Measurements from ENCODE around the gene AICDA.

The AICDA gene

DNA sequence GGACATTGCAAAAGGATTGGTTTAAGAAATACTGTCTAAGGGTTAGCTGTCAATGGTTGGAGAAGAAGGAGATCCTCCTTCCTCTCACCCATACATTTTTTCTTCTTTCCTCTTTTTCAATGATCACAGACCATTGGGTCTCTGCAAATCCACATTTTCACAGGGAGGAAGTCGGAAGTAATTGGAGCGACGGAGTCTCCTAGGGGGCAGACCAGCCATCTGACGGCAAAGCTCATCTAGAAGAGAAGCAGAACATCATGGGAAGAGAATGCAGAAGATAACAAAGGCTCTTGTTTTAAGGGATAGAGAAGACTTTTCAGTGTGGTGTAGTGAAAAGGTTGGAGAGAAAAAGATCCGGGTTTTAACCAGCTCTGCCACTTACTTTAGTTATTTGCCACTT, 35.3 kb upstream of the AICDA start:
- TF ChIP-seq, protein P1, sequence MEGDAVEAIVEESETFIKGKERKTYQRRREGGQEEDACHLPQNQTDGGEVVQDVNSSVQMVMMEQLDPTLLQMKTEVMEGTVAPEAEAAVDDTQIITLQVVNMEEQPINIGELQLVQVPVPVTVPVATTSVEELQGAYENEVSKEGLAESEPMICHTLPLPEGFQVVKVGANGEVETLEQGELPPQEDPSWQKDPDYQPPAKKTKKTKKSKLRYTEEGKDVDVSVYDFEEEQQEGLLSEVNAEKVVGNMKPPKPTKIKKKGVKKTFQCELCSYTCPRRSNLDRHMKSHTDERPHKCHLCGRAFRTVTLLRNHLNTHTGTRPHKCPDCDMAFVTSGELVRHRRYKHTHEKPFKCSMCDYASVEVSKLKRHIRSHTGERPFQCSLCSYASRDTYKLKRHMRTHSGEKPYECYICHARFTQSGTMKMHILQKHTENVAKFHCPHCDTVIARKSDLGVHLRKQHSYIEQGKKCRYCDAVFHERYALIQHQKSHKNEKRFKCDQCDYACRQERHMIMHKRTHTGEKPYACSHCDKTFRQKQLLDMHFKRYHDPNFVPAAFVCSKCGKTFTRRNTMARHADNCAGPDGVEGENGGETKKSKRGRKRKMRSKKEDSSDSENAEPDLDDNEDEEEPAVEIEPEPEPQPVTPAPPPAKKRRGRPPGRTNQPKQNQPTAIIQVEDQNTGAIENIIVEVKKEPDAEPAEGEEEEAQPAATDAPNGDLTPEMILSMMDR (IDR thresholded peaks at IDR 0.05; ENCODE audit: insufficient read depth, low read length, missing control alignments), result no peak
- DNase-seq (ENCODE audit: low read depth, low spot score), result no peak
- ChIA-PET CTCF (interaction anchor here (1.0 to 1.4 kb wide), 5 partner anchors 9 to 402 kb away, joined by 3 to 10 read pairs (median 4); no protein-coding TSS in a partner anchor), POLR2A (interaction anchor here (0.7 kb wide), 1 partner anchor 199 kb away, joined by 3 read pairs; no protein-coding TSS in a partner anchor)
- no peak overlapping the region for H3K4me3 ChIP-seq (ENCODE audit: low read depth, low read length)

DNA sequence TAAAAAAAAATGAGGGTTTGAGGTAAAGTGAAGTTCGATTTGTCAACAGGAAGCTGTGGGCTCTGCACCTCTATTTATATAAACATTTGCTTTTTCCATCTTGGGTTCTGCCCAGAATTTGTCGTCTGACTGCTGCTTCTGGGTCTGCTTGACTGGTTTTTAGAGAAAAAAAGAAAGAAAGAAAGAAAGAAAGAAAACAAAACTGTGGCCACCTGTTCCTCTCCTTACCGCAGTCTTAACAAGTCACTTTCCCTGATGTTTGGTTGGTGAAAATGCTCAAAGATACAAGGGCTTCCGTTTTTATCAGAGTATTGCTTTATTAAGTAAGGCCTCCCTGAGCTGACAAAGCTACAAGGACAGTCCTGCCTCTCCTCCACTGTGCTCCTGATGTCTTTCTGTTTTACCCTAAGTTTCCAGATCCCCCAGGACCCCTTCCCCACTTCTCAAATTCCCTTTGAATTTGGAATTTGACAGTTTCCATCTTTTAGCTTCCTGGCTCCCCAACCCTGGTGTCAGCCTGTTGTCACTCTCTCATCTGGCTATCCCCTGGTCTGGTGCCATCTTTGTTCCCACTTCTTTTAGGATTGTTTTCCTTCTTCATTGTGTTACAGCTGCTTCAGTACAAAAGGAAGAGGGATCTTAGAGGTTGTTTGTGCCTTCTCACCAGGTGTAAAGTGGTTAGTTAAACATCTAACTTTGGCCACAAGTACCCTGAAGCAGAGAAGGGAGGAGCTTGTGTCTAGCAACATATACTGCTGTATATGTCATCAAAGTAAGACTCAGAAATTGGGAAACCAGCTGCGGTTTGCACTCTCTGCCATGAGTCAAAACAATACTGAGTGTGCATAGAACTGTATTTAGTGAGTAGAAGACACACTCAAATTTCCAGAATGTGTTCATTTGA, 31.9 kb upstream of the AICDA start:
- TF ChIP-seq, protein P1 (IDR thresholded peaks at IDR 0.05; ENCODE audit: insufficient read depth, low read length, missing control alignments), result no peak
- ChIA-PET CTCF (interaction anchor here (1.0 kb wide), 2 partner anchors 13 to 246 kb away, joined by 3 to 4 read pairs; no protein-coding TSS in a partner anchor), POLR2A (interaction anchor here (1.4 kb wide), 1 partner anchor 13 kb away, joined by 4 read pairs; no protein-coding TSS in a partner anchor)
- H3K4me3 ChIP-seq (ENCODE audit: low read depth, low read length), result no peak overlapping the region
- DNase-seq (ENCODE audit: low read depth, low spot score), result no peak

DNA sequence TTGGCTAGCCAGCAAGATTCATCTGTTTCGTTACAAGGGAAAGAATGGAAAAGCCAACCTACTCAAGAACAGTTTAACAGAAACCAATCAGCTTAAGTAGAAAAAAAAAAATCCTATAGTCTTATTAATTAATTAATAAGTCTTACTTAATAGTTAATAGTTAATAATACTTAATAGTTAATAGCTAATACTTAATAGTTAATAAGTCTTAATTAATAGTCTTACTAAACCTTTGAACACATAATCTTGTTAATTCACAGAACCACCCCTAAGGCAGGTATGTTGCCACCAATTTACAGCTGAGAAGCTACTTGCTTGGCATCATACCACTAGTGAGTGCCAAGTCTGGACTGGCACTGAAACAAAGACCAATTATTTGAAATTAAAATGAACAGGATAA, 30.1 kb upstream of the AICDA start:
- POLR2A ChIA-PET, result no interaction called here
- TF ChIP-seq, protein P1 (IDR thresholded peaks at IDR 0.05; ENCODE audit: insufficient read depth, low read length, missing control alignments), result no peak
- DNase-seq (ENCODE audit: low read depth, low spot score), result no peak
- CTCF ChIA-PET, result interaction anchor here (0.6 kb wide), 1 partner anchor 133 kb away, joined by 3 read pairs; no protein-coding TSS in a partner anchor
- H3K4me3 ChIP-seq (ENCODE audit: low read depth, low read length), result no peak overlapping the region

DNA sequence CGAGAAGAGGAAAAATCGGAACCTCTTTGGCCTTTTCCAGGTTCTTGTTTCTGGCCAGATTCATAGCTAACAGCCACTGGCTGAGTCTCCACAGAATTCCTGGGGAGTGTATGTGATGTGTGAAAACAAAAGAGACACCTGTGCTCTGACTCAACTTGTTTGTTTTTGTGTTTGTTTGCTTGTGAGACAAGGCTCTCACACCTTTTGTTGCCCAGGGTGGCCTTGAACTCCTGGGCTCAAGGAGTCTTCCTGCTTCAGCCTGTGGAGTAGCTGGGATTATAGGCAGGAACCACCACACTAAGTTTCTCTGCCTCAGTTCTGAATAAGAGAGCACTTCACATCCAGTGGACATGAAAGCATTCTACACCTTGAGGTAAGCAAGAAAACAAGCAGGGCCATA, 27.3 kb upstream of the AICDA start:
- CTCF ChIA-PET, result no interaction called here
- POLR2A ChIA-PET, result no interaction called here
- TF ChIP-seq, protein P1 (IDR thresholded peaks at IDR 0.05; ENCODE audit: insufficient read depth, low read length, missing control alignments), result no peak
- H3K4me3 ChIP-seq (ENCODE audit: low read depth, low read length), result no peak overlapping the region
- no peak for DNase-seq (ENCODE audit: low read depth, low spot score)

DNA sequence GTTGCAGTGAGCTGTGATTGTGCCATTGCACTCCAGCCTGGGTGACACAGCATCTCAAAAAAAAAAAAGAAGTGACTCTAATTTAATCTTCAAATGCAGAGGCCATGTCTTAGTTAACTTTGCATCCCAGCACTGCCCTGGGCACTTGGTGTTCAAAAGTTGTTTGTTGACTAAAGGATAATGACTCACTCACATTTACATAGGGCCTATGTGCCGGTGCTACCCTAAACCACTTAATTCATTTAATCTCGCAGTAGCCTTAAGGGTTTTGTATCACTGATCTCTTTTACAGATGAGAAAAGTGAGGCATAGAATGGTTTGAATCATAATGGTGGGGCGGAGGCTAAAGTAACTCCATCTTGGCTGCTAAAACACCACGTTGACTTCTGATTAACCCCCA, 26.3 kb upstream of the AICDA start:
- TF ChIP-seq, protein P1 (IDR thresholded peaks at IDR 0.05; ENCODE audit: insufficient read depth, low read length, missing control alignments), result no peak
- no peak for DNase-seq (ENCODE audit: low read depth, low spot score)
- POLR2A ChIA-PET, result no interaction called here
- CTCF ChIA-PET, result no interaction called here
- no peak overlapping the region for H3K4me3 ChIP-seq (ENCODE audit: low read depth, low read length)

DNA sequence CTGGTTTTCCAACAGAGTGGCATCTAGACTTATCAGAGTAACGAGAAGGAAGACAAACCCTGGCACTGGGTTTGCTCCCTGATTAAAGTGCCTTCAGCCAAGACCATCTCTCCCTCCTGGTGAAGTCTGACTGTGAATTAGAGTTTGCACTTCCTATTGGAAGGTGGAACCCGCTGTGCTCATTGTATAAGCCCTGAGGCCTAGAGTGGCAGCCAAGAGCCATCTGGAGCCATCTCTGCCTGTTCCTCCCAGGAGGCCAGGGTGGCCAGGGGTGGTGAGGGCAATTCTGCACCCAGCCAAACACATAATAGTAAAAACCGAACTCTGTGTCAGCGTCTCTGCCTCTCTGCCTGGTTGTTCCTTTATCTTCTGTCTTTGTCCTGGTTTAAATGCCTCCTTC, 25.0 kb upstream of the AICDA start:
- ChIA-PET CTCF (no interaction called here), POLR2A (no interaction called here)
- TF ChIP-seq, protein P1 (IDR thresholded peaks at IDR 0.05; ENCODE audit: insufficient read depth, low read length, missing control alignments), result no peak
- H3K4me3 ChIP-seq (ENCODE audit: low read depth, low read length), result no peak overlapping the region
- DNase-seq (ENCODE audit: low read depth, low spot score), result no peak
